Stimulated activated naive CD8-positive, alpha-beta T cell treated with anti-CD3 and anti-CD28 coated beads, Interleukin-15, Interleukin-2, amounts not matched to agents 100 ng/mL and 50 ng/mL, for 24 hours (primary cell): ENCODE results near the gene SH3TC1.

Experiments
- H3K27ac Mint-ChIP-seq: one replicate; pipeline ENCODE4 v1.8.0; 2021; ENCODE audit warnings: mild to moderate bottlenecking, mixed read lengths
- H3K27me3 Mint-ChIP-seq: one replicate; pipeline ENCODE4 v1.8.0; 2021; ENCODE audit warnings: mixed read lengths
- H3K36me3 Mint-ChIP-seq: one replicate; pipeline ENCODE4 v1.8.0; 2021; ENCODE audit warnings: low read depth, mixed read lengths
- H3K4me1 Mint-ChIP-seq: one replicate; pipeline ENCODE4 v1.8.0; 2021; ENCODE audit warnings: low read depth, mixed read lengths
- H3K4me3 Mint-ChIP-seq: one replicate; pipeline ENCODE4 v1.8.0; 2021; ENCODE audit warnings: mild to moderate bottlenecking, mixed read lengths
- H3K9me3 Mint-ChIP-seq: one replicate; pipeline ENCODE4 v1.8.0; 2021; ENCODE audit warnings: mixed read lengths

The SH3TC1 gene

DNA sequence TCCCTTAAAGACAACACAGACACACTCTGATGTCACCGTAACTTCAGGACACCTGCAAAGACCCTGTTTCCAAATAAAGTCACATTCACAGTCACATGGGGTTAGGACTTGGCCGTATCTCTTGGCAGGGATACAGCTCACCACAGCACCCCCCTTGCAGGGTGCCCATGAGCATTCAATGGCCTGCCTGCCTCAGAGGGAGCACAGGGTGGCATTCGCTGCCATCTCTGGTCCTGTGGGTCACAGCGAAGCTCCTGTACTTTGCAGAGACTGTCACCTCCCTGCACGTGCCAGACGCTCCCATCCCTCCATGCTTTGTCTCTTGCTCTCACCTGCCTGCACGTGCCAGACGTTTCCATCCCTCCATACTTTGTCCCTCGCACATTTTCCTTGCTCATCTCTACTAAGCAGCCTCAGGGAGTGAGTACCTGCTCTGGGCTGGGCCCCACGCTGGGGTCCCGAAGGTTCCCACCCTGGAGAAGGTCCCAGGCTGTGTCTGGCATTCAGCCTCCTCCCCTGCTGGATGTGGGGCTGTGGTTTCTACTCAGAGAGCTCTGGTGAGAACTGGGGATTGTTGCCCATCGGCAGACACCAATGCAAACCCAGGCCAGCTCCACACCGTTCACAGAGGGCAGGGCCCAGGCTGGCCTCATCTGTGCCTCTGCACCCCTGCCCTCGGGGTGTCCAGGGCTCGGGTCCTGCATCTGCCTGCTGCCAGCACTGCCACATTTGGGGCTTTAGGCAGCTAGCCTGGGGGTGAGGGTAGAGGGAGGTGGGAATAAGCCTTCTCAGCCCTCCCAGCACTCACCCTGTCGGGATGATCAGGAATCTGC, 86.3 kb downstream of the SH3TC1 start:
- no peaks in the 10 kb centered on the region for H3K27me3 Mint-ChIP-seq
- no peaks in the 10 kb centered on the region for H3K36me3 Mint-ChIP-seq
- no peaks in the 10 kb centered on the region for H3K9me3 Mint-ChIP-seq
- H3K27ac Mint-ChIP-seq = no peak overlapping the region
- H3K4me1 Mint-ChIP-seq = no peaks in the 10 kb centered on the region
- no peak overlapping the region for H3K4me3 Mint-ChIP-seq

DNA sequence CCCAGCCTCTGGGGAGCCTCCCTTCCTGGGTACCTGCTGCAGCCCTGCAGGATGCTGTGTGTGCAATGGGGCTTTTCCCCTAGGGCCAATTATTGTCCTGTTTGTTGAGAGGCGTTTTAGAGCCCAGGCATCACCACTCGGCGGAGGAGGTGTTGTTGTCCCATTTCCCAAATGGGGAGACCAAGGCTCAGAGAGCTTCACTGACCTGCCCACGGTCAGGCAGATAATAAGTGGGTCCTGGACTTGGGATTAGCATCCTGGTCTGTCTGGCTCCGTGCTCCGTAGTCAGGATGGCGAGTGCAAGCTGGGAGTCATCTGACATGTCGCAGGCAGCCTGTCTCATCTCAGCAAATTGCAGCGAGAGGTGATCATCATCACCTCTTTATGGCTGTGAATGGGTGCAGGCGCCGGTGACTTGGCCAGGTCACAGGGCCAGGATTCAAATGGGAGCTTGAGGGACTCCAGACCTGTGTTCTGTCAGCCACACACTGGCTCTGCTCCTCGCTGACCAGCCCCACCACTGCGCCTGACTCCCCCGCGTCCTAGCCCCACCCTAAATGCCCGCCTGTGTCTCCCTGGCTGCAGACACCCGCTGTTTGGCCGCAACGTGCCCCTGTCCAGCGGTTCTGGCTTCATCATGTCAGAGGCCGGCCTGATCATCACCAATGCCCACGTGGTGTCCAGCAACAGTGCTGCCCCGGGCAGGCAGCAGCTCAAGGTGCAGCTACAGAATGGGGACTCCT, 87.1 kb downstream of the SH3TC1 start:
- no peaks in the 10 kb centered on the region for H3K9me3 Mint-ChIP-seq
- no peak overlapping the region for H3K27ac Mint-ChIP-seq
- no peak overlapping the region for H3K4me3 Mint-ChIP-seq
- no peaks in the 10 kb centered on the region for H3K4me1 Mint-ChIP-seq
- H3K36me3 Mint-ChIP-seq = no peaks in the 10 kb centered on the region
- no peaks in the 10 kb centered on the region for H3K27me3 Mint-ChIP-seq

DNA sequence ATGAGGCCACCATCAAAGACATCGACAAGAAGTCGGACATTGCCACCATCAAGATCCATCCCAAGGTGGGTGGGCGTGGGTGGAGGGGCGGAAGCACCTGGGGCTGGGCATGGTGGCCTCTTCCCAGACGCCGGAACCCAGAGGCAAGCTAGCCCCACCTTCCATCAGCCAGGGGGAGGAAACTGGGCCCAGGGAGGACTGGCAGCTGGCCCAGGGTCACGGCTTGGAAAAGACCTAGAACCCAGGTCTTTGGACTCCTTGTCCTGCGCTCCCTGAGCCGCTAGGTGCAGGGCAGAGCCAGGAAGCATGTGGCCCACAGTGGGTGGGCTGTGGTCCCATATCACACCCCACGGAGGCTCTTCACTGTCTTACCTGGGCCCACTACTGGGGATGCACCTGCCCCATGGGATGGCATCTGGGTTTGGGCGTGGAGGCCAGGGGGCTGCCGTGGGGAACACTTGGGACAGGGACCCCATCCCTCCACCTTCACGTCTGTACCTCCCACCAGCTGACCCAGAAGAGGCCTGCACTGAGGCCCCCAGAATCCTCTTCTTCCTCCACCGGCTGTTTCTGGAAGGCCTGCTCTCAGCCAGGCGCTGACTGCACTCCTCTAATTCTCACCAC, 87.7 kb downstream of the SH3TC1 start:
- Mint-ChIP-seq H3K27ac (no peak overlapping the region), H3K27me3 (no peaks in the 10 kb centered on the region), H3K4me1 (no peaks in the 10 kb centered on the region), H3K9me3 (no peaks in the 10 kb centered on the region), H3K4me3 (no peak overlapping the region), H3K36me3 (no peaks in the 10 kb centered on the region)

- H3K36me3 Mint-ChIP-seq = no peaks in the 10 kb centered on the region
- no peaks in the 10 kb centered on the region for H3K27me3 Mint-ChIP-seq
- no peak overlapping the region for H3K4me3 Mint-ChIP-seq
- no peaks in the 10 kb centered on the region for H3K9me3 Mint-ChIP-seq
- H3K4me1 Mint-ChIP-seq = no peaks in the 10 kb centered on the region
- H3K27ac Mint-ChIP-seq = no peak overlapping the region
Observed at GRCh38 chr4:8287343-8288280, 88.5 kb downstream of the SH3TC1 start.

DNA sequence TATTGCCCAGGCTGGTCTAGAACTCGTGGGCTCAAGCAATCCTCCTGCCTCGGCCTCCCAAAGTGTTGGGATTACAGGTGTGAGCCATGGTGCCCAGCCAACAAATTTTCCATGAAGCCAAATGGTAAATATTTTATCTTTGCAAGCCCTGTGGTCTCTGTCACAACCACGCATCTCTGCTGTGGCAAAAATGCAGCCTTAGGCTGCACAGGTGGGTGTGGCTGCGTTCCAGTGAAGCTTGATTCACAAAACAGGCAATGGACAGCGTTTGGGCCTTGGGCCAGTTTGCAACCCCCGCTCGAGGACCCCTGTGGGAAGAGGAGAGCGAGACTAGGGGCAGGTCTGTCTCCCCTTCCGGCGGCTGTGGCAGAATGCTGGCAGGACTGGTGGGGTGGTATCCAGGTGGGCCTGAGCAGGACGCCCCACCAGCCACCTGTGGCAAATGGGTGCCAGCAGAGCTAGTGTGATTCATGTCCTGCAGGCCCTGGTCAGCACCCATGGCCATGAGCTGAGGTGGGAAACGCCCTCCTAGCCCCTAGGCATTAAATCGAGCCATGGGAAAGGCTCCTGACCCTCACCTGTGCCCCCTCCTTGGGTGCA, 90.2 kb downstream of the SH3TC1 start:
- H3K4me3 Mint-ChIP-seq = no peak overlapping the region
- H3K36me3 Mint-ChIP-seq = no peaks in the 10 kb centered on the region
- H3K9me3 Mint-ChIP-seq = no peaks in the 10 kb centered on the region
- no peaks in the 10 kb centered on the region for H3K4me1 Mint-ChIP-seq
- no peaks in the 10 kb centered on the region for H3K27me3 Mint-ChIP-seq
- no peak overlapping the region for H3K27ac Mint-ChIP-seq

DNA sequence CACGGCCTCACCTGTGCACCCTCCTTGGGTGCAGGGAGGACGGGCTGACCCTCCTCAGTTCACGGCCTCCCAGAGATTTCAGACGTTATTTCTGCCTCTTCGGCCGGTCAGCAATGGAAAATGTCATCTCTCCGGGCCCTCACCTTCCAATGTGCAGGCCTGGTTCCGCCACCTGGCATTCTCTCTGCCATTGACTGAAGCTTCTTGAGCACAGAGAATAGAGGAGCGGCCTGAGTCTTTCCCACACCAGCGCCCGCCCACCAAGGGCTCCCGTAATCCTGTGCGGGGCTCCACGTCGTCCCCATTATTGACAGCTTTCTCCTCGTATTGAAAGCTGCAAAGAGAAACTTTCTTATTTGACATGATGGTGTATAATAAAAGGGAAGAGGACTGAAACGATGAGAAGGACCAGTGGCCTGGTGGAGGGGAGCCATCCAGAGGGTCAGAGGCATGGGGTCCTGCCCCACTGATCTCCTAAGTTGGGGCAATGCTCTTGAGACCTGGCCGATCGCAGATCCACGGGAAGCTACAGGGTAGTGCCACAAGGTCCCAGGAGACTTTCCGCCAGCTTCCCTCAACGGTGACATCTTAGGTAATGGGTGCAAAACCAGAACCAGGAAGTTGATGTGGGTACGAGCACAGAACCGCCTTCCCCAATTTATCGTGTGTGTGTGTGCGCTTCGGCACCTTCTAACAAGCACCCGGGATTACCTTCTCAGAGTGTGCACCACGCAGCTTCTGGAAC, 91.0 kb downstream of the SH3TC1 start:
- Mint-ChIP-seq H3K36me3 (no peaks in the 10 kb centered on the region), H3K9me3 (no peaks in the 10 kb centered on the region), H3K27me3 (no peaks in the 10 kb centered on the region), H3K4me3 (no peak overlapping the region), H3K4me1 (no peaks in the 10 kb centered on the region), H3K27ac (no peak overlapping the region)

DNA sequence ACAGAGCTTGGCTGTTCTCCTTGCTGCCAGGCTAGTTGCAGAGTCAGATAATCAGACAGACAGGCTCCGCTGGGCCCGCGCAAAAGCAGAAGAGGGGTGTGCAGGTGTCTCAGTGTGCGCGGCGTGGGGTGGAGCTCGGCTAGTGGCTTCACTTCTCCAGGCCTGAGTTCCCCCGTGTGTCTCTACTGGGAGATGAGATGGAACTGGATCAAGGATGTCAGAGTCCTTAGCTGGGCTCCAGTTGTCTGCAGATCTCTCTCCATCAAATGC, 91.5 kb downstream of the SH3TC1 start:
- Mint-ChIP-seq H3K36me3 (no peaks in the 10 kb centered on the region), H3K9me3 (no peaks in the 10 kb centered on the region), H3K27me3 (no peaks in the 10 kb centered on the region), H3K4me1 (no peaks in the 10 kb centered on the region), H3K27ac (no peak overlapping the region), H3K4me3 (no peak overlapping the region)
